Skin of body (tissue), 2 donors: Measurements from ENCODE around the gene NAA80. TPM values are rescaled to one million over a fixed set of nuclear protein-coding genes. Genes with fewer than 3 reads are reported as not detected.
"Not testable (repeated sequence)": the region's sequence is repeated elsewhere in the genome, so short reads cannot be mapped to it uniquely, and the experiment has no call there.

ENCODE experiments used
- DNase-seq: peaks from one replicate; lab custom pipeline; 2025; lab: John Stamatoyannopoulos, UW
- total RNA-seq: library from RNA; depleted of rRNA; stranded (reverse); fragments of >200 nt; gene quantifications from one replicate; pipeline ENCODE4 v1.2.3, GENCODE V29; 2014

NAA80 gene
- total RNA-seq, 1 donor from 2014 or later = 2.2 TPM

DNA sequence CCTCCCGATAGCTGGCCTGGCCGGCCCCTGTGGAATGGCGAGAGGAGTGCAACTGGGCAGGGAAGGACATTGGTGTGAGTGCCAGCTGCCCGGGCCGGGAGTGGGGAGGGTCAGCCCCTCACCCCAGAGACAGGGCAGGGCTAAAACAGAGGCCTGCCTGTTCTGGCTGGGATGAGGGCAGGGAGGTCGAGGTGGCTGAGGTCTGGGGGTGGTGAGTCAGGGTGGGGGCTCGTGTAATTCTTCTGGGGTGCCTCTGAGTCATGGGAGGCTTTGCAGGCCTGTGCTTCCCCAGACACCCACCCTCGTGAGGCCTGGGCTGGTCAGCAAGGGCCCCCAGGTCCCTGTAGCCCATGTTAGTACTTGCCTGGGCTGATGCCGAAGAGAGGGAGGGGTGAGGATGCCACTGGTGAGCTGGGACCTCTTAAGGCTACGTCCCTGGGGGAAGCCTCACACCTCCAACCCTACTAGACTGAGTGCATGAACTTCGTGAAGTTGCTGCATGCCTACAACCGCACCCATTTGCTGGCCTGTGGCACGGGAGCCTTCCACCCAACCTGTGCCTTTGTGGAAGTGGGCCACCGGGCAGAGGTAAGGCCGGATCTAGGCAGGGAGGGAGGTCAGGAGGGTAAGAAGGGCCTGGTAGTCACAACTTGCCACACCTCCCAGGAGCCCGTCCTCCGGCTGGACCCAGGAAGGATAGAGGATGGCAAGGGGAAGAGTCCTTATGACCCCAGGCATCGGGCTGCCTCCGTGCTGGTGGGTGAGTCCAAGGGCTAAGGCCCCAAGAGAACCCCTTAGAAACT is 28.6 kb downstream of the NAA80 start:
- DNase-seq = no peak

GRCh38 chr3:50269977-50270413 is 29.2 kb downstream of the NAA80 start:
- no peak for DNase-seq

GRCh38 chr3:50269460-50269859 is 29.7 kb downstream of the NAA80 start:
- no peak for DNase-seq

DNA sequence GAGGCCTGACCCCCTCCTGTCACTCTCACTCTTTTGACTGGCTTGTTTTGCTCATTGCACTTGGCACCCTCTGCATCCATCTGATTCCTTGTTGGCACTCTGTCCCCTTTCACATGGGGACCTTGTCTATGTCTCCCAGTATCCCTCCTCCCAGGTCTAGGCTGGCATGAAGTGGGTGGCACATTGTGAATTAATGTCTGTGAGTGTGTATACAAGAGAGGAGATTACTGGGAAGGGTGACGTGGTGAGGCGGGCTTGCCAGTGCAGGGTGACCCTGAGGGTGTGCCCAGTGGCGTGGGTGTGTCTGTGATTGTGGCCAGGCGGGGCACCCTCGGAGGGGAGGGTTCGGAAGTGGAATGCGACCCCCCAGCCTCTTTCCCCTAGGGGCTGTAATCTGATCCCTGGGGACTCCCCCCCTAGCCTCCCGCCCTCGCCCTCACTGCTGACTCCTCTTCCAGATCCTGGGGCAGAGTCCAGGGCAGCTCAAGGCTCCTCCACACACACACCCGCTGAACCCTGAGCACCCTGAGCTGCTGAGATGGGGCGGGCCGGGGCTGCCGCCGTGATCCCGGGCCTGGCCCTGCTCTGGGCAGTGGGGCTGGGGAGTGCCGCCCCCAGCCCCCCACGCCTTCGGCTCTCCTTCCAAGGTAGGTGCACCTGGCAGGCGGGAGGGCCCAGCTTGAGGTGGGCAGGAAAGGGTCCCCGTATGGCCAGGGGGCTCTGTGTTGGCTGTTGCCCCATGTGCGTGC is 30.3 kb downstream of the NAA80 start, which contains the start of gene SEMA3B:
Gene SEMA3B, plus strand, starts transcription at position 445 of the 749 bp plus-strand sequence. Its CDS starts 94 bp downstream, at position 539.
- DNase-seq = no peak

GRCh38 chr3:50268276-50268675 is 30.9 kb downstream of the NAA80 start:
- no peak for DNase-seq

GRCh38 chr3:50267280-50267913 is 31.8 kb downstream of the NAA80 start:
- DNase-seq = no peak

DNA sequence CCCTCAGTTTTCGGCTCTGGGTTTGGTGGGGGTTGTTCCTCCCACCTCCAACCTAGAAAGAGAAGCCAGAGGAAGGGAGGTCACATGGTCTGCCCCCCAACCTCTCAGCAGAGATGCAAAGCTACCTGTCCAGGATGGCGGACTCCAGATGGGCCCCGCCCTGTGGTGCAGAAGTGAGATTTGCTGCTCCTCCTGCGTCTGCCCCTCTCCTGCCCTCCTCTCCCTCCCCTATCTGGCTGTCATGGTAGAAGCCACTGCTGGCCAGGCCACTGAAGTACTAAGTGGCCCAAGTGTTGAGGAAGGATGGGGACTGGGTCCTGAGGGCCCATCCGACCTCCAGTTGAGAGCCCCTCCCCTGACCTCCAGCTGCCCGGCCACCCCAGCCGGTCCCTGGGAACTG is 32.4 kb downstream of the NAA80 start:
- no peak for DNase-seq

DNA sequence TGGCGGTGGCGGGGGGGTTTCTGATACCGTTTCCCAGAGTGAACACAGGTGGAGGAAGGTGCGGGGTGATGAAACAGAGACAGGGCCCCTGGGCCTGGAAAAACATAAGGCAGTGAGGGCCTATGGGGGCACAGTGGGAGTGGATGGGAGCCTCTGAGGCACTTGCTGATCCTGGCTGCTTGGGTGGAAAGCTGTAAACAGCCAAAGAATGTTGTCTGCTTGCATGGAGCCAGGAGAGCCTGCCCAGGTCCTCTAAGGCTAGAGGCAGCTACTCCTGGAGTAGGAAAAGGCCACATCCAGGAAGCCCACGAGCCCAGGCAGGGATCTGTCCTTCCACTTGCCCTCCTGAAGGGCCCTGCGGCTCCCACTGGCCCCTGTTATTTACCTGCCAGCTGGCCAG is 33.2 kb downstream of the NAA80 start:
- DNase-seq = no peak

DNA sequence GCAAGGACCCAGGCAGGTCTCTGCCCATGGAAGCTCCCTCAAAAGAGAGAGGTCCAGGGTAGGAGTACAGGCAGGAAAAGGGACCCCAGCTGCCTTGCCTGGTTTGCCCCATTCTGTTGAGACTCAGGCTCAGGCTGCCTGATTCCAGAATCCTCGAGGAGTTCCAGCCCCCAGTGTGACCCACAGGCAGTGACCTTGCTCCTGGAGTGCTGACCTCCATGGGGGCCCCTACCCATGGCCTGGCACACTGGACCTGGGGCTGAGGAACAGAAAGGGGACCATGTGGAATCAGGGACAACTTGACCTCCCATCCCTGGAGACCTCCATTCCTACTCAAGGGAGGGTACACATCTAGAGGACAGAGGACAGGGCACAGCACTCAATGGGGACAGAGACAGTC is 33.6 kb downstream of the NAA80 start:
- DNase-seq = no peak

DNA sequence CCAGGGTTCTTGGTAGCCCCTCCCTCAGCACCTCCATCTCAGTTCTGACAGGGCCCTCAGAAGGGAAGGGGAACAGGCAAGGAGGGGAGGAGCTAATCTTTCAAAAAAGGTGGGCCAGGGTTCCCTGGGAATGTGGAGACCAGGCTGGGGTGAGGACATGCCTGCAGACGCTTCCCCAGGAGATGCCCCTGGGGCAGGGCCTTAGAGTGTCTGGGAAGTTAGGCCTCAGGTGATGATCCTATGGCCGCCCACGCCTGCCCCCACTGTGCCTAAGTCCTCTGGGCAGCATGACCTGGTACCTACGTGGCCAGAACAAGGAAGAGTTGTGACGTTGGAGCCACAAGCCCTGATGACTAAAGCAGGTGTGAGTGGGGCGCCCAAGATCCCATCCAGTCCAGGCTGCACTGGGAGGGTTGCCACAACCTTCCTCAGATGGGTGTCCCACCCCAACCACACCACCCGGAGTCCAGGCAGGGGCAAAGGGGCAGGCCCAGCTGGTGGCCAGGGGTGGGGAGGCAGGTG is 34.2 kb downstream of the NAA80 start:
- no peak for DNase-seq

GRCh38 chr3:50264383-50264963 is 34.7 kb downstream of the NAA80 start:
- peak; percentile 90 for DNase-seq

- DNase-seq = no peak
Observed at GRCh38 chr3:50263478-50264382, 35.5 kb downstream of the NAA80 start.

DNA sequence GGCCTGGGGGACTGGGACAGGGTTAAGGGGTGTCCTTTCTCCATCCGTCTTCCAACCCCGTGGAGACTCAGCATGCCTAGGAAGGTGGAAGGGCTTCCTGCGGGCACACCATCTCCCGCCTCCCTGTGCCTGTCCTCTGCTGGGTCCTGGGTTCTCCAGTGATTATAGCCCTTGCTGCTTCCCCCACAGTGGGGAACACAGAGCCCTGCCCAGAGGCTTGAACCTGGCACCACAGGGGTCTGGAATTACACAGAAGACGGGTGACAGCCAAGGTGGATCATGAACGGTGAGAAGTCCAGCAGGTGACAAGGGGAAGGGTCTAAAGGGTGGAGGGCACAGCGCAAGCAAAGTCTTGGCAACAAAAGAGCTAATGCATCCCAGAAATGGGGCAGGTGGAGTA is 36.4 kb downstream of the NAA80 start:
- no peak for DNase-seq

DNA sequence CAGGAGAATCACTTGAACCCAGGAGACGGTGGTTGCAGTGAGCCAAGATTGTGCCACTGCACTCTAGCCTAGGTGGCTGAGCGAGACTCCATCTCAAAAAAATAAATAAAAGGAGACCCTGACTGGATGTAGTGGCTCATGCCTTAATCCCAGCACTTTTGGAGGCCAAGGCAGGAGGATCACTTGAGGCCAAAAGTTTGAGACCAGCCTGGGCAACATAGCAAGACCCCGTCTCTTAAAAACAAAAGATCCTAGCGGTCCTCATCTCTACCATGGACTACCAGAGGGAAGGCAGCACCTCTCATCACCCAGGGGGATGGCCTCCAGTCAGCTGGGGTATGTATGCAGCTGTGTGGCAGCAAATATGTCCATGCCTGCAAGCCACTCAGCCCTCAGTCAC is 37.0 kb downstream of the NAA80 start:
- not testable (repeated sequence) for DNase-seq

DNA sequence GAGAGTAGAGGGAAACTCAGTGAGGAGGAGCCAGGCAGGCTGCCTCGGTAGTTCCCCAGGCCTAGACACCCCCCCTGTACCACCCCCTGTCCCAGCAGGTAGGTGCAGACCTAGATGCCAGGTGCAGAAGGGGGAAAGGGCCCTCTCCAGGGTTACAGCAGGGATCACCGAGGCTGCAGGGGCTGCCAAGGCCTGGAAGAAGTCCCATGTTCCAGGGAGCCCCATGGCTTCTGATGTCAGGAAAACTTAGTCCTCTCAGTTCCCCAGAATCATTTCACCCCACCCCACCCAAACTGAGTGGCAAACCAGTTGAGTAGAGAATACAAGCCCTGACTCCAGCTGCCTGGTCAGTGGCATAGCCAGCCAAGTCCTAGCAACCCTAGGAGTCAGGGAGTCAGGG is 37.7 kb downstream of the NAA80 start:
- DNase-seq = no peak

DNA sequence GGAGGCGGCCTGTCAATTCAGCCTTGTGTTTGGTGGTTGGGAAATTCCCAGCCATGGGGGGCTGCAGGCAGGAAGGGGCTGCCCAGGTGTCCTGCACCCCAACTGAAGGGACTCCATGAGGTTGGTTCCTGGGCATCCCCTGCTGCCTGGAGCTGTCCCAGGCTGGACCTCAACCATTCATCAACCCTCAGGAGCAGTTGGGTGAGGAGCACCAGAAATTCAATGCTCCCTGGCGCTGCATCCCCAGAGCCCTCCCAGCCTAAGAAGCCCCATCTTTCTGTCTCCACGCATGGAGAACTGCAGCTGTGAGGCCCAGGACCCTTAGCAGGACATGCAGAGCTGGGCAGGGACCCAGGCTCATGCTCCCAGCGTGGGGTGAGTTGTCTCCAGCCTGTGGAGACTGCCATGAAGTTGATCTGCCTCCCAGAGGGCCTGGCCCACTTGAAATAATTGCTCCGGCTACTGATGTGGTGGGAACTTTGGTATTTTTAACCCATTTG is 38.2 kb downstream of the NAA80 start:
- DNase-seq = no peak

DNA sequence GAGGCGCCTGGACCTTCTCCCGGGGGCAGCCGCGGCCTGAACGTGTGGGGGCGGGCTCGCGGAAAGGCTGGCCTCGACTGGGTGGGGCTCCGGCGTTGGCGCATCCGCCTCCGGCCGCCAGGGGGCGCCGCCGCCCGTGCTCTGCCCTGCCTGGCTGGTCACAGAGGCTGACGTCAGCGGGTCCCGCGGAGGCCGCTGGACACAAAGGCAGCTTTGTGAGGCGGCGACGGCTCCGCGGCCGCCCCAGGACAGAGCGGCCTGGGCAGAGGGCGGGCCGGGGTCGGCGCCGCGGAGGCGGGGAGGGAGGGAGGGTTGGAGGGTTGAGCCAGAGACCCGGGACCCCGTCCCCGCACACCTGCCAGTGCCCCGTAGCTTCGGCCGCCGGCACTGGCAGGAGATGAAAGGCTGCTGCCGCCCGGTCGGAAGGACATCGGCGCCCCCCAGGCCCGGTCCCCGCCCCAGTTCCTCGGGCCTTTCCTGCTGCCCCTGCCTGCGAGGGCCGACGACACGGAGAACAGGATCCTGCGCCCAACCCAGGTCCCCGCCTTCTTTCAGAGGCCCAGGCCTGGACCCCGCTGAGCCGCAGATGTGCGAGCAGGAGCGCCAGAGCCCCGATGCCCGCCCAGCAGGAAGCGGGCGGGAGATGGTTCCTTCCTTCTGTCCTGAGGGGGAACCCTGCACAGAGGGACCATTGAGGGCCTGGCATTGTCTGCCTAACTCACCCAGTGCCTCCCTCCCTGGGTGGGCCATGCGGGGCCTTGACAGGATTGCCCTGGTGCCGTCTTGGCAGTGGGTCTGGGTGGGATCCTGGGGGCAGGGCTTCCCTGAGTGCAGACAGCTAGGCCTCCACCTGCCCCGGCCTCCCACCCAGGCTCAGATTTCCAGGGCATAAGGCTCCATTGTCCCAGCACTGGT is 38.9 kb downstream of the NAA80 start:
- DNase-seq = peak; percentile 91

GRCh38 chr3:50259432-50260026 is 39.7 kb downstream of the NAA80 start:
- DNase-seq = no peak

- no peak for DNase-seq
Observed at GRCh38 chr3:50258979-50259378, 40.2 kb downstream of the NAA80 start.
